Stimulated activated CD4-positive, alpha-beta T cell treated with anti-CD3 and anti-CD28 coated beads, Interleukin-2, amount 100 ng/mL, for 4 hours (primary cell): ENCODE results near the gene CHPF2.
A peak's percentile ranks its signal among the peaks of the same experiment; 100 is the strongest.

ENCODE experiments used
- DNase-seq: peaks from one replicate; pipeline ENCODE4 v3.0.0-alpha.2; 2020; ENCODE audit warnings: low read depth

Gene CHPF2

DNA sequence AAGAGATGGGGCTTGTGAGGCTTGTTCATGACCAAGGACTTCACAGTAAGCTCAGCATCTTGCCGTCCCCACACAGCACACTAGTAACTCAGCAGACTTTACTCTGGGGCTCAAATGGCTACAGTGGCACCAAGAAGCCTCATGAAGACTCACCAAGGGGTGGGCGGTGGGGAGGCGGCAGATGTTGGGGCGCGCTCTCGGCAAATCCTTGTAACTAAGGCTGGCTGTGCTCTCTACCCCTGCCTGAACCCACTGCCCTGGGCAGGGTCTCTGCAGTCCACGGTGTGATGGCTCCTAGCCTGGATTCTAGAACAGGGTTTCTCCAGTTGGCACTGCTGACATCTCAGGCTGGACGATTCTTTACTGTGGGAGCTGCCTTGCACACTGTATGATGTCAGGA lies 28.6 kb downstream of the CHPF2 start:
- no peak for DNase-seq

- no peak for DNase-seq
Observed at GRCh38 chr7:151261529-151261928, 29.2 kb downstream of the CHPF2 start.

DNA sequence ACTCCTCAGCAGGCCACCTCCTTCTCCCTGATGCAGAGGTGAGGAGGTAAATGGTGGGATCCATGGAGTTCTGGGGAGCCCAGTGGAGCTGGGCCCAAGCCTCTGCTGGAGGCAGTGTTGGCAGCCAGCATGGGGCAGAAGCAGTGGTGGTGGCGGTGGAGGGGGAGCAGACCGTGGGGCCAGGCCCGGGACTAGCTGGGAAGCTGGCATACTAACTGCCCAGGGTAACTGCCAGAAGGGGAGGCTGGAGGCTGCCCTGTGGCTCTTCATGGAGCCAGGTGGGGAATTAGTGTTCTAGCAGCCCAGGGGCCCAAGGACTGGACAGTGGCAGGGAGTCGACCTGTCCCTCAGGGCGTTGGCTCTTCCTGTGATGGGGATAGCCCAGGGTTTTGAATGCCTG lies 32.3 kb downstream of the CHPF2 start:
- DNase-seq, result no peak

DNA sequence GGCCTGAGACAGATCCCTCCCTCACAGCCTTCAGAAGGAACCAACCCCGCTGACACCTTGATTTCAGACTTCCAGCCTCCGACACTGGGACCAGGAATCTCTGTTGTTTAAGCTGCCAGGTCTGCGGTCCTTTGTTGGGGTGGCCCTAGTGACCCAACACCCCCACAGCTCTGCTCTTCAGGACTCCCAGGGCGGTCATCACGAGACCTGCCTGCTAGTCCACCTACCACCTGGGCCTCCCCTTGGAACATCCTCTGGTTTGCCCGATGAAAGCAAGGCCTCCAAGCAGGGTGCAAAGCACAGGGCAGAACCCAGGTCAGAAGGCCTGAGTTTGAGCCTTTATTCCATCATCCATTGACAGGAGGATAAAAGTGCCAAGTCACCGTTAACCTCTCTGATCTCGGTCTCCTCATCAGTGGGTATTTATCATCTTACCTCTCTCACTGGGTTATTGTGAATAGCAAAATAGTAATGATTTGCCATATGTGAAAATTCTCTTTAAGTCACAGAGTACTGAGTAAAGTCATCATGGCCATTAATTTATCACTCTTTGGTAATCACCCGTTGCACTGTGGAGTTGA lies 33.2 kb downstream of the CHPF2 start:
- DNase-seq, result no peak

DNA sequence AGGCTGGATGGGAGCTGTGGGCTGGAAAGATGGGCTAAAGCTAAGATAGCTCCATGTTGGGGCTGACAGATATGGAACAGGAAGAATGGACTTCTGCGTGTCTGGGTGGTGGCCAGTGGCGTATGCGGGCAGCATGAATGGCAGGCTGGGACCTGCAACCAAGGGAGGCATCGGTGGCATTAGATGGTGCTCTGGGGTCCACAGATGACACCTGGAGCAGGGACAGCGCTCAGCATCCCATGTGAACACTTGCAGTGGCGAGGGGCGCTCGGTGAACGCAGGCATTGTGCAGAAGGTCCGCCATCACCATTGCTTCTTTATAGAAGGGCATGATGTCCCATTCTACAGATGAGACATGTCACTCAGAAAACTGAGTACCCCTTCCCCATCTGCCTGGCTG lies 37.2 kb downstream of the CHPF2 start:
- no peak for DNase-seq

DNA sequence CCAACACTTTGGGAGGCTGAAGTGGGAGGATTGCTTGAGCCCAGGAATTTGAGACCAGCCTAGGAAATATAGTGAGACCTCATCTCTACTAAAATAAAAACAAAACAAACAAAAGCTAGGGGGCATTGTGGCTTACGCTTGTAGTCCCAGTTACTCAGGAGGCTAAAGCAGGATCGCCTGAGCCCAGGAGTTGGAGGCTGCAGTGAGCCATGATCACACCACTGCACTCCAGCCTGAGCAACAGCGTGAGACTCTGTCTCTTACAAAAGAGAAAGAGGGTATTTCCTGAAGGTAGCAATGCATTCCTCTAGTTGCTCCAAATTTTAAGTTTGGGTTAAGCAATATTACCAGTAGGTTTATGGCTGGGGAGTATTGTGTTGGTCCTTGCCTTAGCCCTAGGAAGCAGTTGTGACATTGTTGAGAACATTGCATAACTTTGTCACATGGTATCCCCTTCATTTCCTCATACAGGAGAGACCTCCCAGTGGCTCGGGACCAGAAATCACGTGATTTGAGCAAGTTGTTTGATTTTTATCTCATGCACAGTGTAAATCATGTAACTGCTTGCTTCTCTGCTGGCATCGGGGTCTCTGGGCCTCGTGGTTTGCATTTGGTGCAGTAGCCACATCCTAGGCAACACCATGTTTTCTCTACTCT lies 39.5 kb downstream of the CHPF2 start:
- DNase-seq, result no peak

GRCh38 chr7:151272405-151272804 lies 40.1 kb downstream of the CHPF2 start:
- DNase-seq, result no peak

- DNase-seq, result no peak
Observed at GRCh38 chr7:151272877-151273276, 40.6 kb downstream of the CHPF2 start.

DNA sequence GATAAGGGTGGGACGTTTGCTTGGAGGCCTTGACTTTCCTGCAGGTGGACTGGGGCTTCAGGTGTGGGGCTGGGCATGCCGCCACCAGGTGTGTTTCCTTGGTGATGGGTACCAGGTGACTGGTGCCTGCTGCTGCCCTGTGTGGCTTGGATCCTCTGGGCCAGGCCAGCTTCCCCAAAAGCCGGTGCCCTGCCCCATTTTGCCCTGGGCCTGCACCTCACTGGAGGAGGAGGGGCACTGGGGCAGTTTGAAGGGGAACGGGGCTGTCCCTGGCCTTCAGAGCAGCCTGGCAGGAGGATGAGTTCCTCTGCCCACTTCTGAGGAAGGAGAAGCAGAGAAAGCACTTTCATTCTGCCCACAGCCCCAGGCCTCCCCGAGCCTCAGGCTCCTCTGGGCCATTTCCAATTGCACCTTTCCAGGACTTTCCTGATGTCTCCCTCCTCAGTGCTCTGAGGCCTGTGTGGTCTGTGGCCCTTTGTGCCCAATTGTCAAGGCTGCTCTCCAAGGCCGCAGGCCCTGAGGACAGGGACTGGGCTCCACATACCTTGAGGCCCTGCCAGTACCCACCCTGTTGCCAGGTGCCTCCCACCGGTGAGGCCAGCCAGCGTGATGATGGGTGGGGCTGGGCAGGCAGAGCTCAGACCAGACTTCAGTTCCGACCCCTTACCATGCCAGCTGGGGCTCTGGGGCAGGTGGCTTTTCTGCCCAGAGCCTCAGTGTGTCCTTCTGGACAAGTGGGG lies 41.5 kb downstream of the CHPF2 start:
- no peak for DNase-seq

DNA sequence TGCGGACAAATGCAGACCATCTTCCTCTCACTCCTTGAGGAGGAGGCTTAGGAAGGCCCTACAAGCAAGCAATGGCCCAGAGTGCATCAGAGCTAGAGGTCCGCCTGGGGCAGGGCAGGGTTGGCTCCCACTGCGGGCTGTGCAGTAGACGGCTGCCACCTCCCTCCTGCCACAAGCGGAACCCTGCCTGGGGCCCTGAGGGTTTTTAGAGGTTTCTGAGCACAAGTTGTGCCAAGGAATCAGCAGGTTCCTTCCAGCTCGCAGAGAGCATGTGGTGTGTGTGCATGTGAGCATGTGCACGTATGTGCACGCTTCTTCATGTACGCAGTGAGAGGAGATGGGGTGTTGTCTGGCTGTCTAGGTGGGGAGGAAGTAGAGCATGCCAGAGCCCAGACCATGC lies 42.1 kb downstream of the CHPF2 start:
- no peak for DNase-seq

DNA sequence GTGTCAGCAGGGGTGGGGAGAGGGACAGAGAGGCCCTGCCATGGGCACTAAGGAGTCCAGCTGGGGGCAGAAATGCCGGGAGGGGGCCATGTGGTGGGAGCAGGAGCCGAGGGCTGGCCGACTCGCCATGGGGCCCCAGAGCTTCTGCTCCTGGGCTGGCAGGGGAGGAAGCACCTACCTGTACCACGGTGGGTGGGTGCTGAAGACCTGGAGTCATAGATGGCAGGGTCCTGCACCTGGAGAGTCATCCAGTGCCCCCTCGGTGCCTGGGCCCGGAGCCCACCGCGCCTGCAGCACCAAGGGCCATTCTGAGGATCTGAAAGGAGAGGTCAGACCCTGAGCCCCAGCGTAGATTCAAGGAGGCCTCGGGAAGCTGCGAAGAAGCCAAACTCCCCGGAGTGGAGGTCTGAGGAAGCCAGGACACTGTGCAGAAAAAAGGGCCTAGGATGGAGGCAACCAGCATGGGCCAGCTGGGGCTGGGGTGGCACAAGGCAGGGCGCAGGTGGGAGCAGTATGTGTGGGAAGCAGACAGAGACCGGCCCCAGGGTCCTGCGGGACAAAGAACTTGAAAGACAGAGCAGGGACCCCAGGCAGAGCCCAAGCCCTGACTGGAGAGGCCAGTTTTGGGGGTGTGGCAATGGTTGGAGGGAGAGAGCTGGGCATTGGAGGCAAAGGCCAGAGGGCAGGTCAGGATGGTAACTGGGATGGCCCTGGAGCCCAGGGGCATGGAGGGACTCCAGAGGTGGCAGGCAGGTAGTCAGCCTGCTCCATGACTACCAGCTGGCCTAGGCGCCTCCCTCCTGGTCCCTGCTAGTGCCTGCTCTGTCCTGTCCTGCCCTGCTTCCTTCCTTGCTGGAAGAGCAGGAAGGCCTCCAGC lies 42.9 kb downstream of the CHPF2 start:
- no peak for DNase-seq

DNA sequence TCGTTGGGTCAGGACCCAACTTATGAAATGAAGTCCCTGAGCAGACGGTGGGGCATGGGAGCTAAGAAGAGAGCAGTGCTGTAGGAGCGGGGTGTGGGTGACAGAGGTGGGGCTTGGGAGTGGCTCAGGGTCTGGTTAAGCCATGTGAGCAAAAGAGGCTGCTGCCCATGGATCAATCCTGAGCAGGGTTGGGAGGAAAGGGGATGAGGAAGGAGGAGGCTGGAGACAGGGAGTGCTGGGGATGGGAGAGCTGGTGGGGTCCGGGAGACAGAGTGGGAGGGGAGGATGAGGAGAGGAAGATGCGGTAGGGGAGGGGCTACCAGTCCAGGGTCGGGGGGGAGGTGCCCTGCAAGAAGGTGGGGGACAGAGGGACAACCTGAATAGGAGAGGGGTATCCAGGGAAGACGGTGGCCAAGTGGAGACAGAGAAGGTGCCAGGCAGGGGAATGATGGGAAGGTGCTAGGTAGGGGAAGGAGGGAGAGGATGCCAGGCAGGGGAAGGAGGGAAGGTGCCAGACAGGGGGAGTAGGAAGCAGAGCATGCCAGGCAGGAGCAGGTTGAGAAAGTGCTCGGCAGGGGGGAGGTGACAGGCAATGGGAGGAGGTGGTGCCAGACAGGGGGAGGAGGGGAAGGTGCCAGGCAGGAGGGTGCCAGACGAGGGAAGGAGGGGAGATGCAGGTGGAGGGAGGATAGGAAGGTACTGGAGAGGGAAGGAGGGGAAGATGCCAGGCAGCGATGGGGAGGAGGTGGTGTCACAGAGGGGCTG lies 43.7 kb downstream of the CHPF2 start:
- no peak for DNase-seq

GRCh38 chr7:151276666-151277590 lies 44.6 kb downstream of the CHPF2 start:
- DNase-seq, result peak; percentile 39

- no peak for DNase-seq
Observed at GRCh38 chr7:151277631-151278030, 45.3 kb downstream of the CHPF2 start.

- DNase-seq, result no peak
Observed at GRCh38 chr7:151278949-151279348, 46.7 kb downstream of the CHPF2 start.

DNA sequence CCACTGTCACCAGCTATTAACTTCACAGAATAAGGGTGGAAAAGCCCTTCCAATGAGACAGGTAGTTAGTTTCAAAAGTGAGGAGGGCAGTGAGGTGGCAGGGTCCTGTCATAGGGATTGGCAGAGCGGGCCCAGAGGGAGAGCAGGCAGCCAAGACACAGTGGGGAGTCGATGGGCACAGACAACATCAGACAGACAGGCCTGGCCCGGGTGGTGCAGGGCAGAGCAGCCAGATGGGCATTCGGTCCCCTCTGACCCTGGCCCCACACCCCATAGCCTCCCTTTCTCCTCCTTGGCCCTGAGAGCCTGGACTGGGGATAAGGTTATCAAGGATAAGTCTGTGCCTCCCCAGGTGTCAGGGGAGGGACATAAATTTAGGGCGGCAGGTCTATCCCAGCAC lies 47.6 kb downstream of the CHPF2 start:
- no peak for DNase-seq

DNA sequence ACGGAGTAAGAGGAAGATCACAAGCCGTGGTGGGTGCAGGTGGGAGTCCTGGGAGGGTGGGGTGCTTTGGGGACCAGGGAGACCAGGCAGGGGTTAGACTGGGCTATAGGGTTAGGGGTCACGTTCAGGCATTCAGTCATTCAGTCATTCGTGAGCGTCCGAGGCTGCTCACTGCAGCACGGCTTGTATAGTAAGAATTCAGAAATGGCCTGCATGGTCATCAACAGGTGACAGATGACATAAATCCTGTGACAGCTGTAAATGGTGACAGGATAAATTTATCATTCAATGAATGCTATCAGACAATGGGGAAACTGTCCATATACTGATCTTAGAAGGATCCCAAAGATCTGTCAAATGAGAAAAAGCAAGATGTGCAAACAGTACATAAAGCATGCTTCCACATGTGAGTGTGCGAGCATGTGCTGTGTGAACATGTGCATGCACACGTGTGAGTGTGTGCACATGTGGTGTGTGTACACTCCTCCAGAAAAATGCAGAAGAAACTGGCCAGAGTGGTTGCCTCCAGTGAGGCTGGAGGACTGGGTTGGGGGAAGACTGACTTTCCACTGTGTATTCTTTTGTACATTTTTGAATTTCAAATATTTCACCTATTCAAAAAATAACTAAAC lies 48.2 kb downstream of the CHPF2 start:
- DNase-seq, result no peak

- no peak for DNase-seq
Observed at GRCh38 chr7:151281686-151282085, 49.4 kb downstream of the CHPF2 start.

DNA sequence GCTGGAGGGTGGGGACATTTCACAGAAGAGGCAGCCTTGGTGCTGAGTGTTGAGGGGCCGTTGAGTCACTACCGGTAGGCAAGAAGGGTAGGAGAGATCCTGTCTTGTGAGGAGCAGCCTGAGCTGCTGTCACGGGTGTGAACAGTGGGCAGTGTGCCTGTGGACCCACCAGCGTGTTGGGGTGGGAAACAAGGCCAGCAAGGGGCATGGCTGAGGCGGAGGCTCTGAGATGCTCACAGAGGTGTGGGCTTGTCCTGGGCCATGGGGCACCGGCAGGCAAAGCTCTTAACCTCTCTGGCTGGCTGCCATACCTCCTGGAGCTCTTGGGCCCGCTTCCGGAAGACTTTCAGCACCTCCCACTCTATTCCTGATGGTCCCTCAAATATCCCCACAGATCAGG lies 49.8 kb downstream of the CHPF2 start:
- no peak for DNase-seq

DNA sequence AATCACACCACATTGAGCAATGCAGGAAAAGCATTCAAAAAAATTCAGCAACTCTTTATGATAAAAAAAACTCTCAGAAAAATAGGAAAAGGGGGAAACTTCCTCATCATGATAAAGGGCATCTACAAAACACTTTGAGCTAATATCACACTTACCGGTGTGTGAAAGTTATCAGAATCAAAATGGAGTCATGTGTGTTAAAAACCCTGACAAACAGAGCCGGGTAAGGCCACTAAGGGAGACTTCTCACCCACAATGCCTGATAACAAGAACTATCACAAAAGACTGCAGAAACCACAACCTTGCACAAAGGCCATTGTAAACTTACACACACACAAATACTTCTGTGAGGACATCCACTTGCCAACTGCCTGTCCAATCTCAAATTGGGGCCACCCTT lies 51.0 kb downstream of the CHPF2 start:
- DNase-seq, result no peak
